Activated gamma-delta T cell (primary cell): Measurements from ENCODE around the gene KRTAP6-1.

Source experiments
- DNase-seq: peaks from one replicate; lab custom pipeline; 2025; lab: John Stamatoyannopoulos, UW

The KRTAP6-1 gene

DNA sequence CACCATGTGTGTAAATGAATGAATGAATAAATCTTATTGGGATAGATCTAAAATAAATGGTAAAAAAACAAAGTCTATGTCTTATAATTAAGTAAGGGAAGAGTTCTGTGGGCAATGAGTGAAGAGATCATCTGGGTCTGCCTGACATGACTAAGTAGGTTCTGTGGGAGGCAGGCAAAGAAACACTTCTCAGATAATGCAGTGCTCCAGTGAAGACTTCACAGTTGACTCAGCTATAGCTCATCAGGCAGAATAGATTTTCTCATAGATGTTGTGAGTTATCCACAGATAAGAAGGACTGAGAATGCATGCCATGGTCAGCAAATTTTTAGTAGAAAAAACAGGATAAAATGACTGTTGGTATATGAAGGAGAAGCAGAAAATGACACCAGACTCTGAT, 36.0 kb downstream of the KRTAP6-1 start:
- no peak for DNase-seq

DNA sequence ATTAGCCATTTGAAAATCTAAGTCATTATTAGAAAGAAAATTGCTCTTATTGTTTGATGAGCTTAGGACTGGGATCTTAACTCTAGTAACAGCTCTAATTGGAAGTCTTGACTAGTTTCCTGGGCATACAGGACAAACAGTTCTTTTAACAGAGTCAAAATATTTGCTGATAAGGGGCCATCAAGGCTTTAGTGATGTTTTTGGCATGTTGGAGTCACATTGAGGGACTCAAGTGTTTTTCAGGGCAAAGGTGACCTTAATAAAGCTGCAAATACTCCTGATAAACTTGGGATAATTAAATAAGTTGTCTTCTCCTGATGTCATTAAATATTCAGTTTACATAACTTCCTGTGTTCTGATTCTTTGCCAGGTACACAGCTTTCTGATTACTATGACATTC, 46.1 kb downstream of the KRTAP6-1 start:
- no peak for DNase-seq

DNA sequence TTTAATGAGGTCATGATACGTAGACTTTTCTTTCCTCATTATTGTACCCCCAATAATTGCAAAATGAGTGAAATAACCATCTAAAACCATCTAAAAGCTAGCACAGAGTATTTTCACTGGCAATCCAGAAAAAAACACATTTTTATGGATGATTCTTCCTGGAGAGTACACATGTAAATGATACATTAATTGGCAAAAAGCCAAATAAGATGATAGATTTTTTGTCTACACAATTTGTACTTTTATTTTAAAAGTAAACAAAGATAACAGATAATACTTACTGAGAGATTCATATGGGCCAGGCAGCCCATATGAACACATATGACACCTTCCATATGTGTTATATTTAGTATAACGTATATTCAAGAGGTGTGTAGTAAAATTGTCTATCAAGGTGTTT, 50.1 kb downstream of the KRTAP6-1 start:
- DNase-seq, result no peak
